Keratinocyte (primary cell): ENCODE results near the gene CFAP410.

Experiments
- CTCF ChIP-seq, 3 experiments: IDR thresholded peaks in 1 of 3; conservative IDR thresholded peaks in 1 of 3; optimal IDR thresholded peaks in 1 of 3; 2 replicates in 2 of 3; 3 replicates in 1 of 3; pipeline versions ENCODE3 to v1.5.1; 2011; ENCODE audit warnings: low read length in 3 of 3, mild to moderate bottlenecking in 3 of 3, moderate library complexity in 2 of 3, control low read depth in 1 of 3, inconsistent platforms in 1 of 3; ENCODE audit not compliant: insufficient read depth in 2 of 3; ENCODE audit errors: extremely low read depth in 1 of 3
- EZH2 ChIP-seq: IDR thresholded peaks from one replicate; pipeline ENCODE4 v1.6.1; 2012; ENCODE audit warnings: inconsistent platforms, mild to moderate bottlenecking, low read length, moderate library complexity

- no peak for TF ChIP-seq EZH2
- TF ChIP-seq CTCF (optimal IDR thresholded peaks at IDR 0.05 in 1 of 3, IDR thresholded peaks at IDR 0.05 in 1 of 3, conservative IDR thresholded peaks at IDR 0.05 in 1 of 3; ENCODE audit: extremely low read depth in 1 of 3, insufficient read depth in 2 of 3, low read length in 3 of 3), result no peak
Observed at GRCh38 chr21:44296103-44296519, 43.1 kb downstream of the CFAP410 start.
